K562 (cell line): Measurements from ENCODE around the gene CRELD2. TPM values are rescaled to one million over a fixed set of nuclear protein-coding genes. Genes with fewer than 3 reads are reported as not detected.

Experiments used
- BCOR ChIP-seq: fragments of 450-650 bp; IDR thresholded peaks from 2 replicates; pipeline ENCODE4 v1.6.1; 2016
- CTCFL ChIP-seq: IDR thresholded peaks from 2 replicates; pipeline ENCODE4 v1.6.1; 2011; ENCODE audit warnings: borderline replicate concordance, low read depth, mild to moderate bottlenecking, moderate library complexity, low read length; ENCODE audit not compliant: insufficient read depth, poor library complexity, severe bottlenecking
- E2F3 ChIP-seq: fragments of 250-450 bp; sonication (Bioruptor Pico); IDR thresholded peaks from 2 replicates; pipeline ENCODE4 v1.4.0; 2020; ENCODE audit warnings: mild to moderate bottlenecking
- GTF3C2 ChIP-seq: IDR thresholded peaks from 3 replicates; pipeline ENCODE4 v1.6.1; 2011; ENCODE audit warnings: borderline replicate concordance, mild to moderate bottlenecking, moderate library complexity; ENCODE audit not compliant: insufficient read length; ENCODE audit errors: extremely low read depth
- NONO ChIP-seq, 2 experiments: fragments of 200-400 bp in 1 of 2; fragments of 450-650 bp in 1 of 2; formaldehyde crosslinking in 1 of 2; IDR thresholded peaks; 2 replicates each; pipeline ENCODE4 v1.6.1; 2017; ENCODE audit warnings: low read depth in 2 of 2, mild to moderate bottlenecking in 2 of 2, moderate library complexity in 2 of 2, low read length in 1 of 2
- PML ChIP-seq: IDR thresholded peaks from 2 replicates; pipeline ENCODE4 v1.6.1; 2012; ENCODE audit warnings: low read length, inconsistent platforms
- PTBP1 ChIP-seq: fragments of 200-400 bp; formaldehyde crosslinking; IDR thresholded peaks from 2 replicates; pipeline ENCODE4 v1.6.1; 2017; ENCODE audit warnings: low read depth, low read length
- REST ChIP-seq, 2 experiments: fragments of 450-650 bp; formaldehyde crosslinking in 1 of 2; IDR thresholded peaks; 2 replicates each; pipeline versions ENCODE4 v1.4.0 to v1.6.1; 2014 to 2020; ENCODE audit warnings: mild to moderate bottlenecking in 2 of 2, borderline replicate concordance in 1 of 2, low read depth in 1 of 2
- ZFP36 ChIP-seq: fragments of 150-350 bp; IDR thresholded peaks from 2 replicates; pipeline ENCODE4 v1.6.1; 2018; ENCODE audit warnings: low read length, low read depth; ENCODE audit not compliant: partially characterized antibody
- ZNF143 ChIP-seq: sonication (generic); formaldehyde crosslinking; IDR thresholded peaks from 2 replicates; pipeline ENCODE4 v1.9.0; 2022; ENCODE audit warnings: mild to moderate bottlenecking, missing genetic modification reagents
- ZNF511 ChIP-seq: sonication (generic); formaldehyde crosslinking; IDR thresholded peaks from 2 replicates; pipeline ENCODE4 v1.8.0; 2022; ENCODE audit warnings: mild to moderate bottlenecking, missing genetic modification reagents
- ZNF584 ChIP-seq: fragments of 200-800 bp; sonication (Bioruptor generic); IDR thresholded peaks from 2 replicates; pipeline ENCODE4 v1.6.1; 2016; ENCODE audit warnings: low read depth, mild to moderate bottlenecking, missing genetic modification characterization, missing compliant biosample characterization
- polyA plus RNA-seq, 8 experiments: library from polyadenylated mRNA; depleted of rRNA in 4 of 8; stranded (reverse) in 5 of 8; unstranded in 3 of 8; fragments of >200 nt; fragmentation: Nextera tagmentation in 2 of 8; fragmentation: Illumina TruSeq in 1 of 8; extraction: Ambion mirVana in 2 of 8; extraction: Trizol in 1 of 8; gene quantifications; 2 replicates each; pipeline versions ENCODE4 v1.2.1 to v1.2.3, GENCODE V29; 2011 to 2014; ENCODE audit warnings: inconsistent platforms in 1 of 8, missing spikeins in 1 of 8
- total RNA-seq, 7 experiments: library from RNA; depleted of rRNA in 6 of 7; stranded (reverse); fragments of >200 nt in 6 of 7; fragmentation: Illumina TruSeq in 2 of 7; extraction: Trizol in 2 of 7; gene quantifications; 2 replicates each; pipeline versions ENCODE4 v1.2.1 to v1.2.3, GENCODE V29; 2011 to 2021; ENCODE audit warnings: low replicate concordance in 1 of 7

CRELD2 gene
- total and polyA plus RNA-seq, 9 of the 15 experiments (the other 6 are each of a cell fraction or from before 2014, with no cell fraction given), result 0.96 to 25.3 (median 8.8) TPM

- TF ChIP-seq REST (IDR thresholded peaks at IDR 0.05; ENCODE audit: borderline replicate concordance) (no peak), REST (CRISPR knock-in tag; IDR thresholded peaks at IDR 0.05; ENCODE audit: low read depth) (0 out of 2 replicates have a peak, but pooled peaks have one; percentile 55), CTCFL (no peak), ZNF143 (CRISPR knock-in tag) (no peak), NONO (IDR thresholded peaks at IDR 0.05; ENCODE audit: low read depth in 2 of 2, low read length in 1 of 2) (peak in 1 of 2 experiments; percentile 36; a peak in 1 of 4 replicates), BCOR (peak; percentile 89), E2F3 (CRISPR knock-in tag) (0 out of 2 replicates have a peak, but pooled peaks have one; percentile 21), ZNF584 (CRISPR knock-in tag) (no peak), ZFP36 (peak; percentile 99), GTF3C2 (peak; percentile 56), PML (no peak), PTBP1 (no peak), ZNF511 (no peak)
These were observed 41.3 kb downstream of the CRELD2 start (continued) for GRCh38 chr22:49959782-49960158.
